GM12878 (cell line): Measurements from ENCODE around the gene PLEKHG4B. TPM values are rescaled to one million over a fixed set of nuclear protein-coding genes. Genes with fewer than 3 reads are reported as not detected.

Source experiments
- ATAC-seq: fragments of 200-7000 bp; cut with Tn5 transposase; 3 replicates; pipeline ENCODE4 v1.9.1; 2020; ENCODE audit warnings: mild to moderate bottlenecking, moderate library complexity
- BruUV-seq: library from RNA; stranded (reverse); fragments of 400-500 nt; replicated peaks from 2 replicates; lab custom pipeline; 2021; lab: Mats Ljungman, UMichigan
- CTCF ChIA-PET: fragments of 300-600 bp; sonication (Branson Sonifier 250); formaldehyde crosslinking; extraction: SDS; loops from one replicate; lab custom pipeline; 2021; ENCODE audit warnings: inconsistent platforms; lab: Yijun Ruan, JAX
- POLR2A ChIA-PET: fragments of 350-600 bp; formaldehyde crosslinking; extraction: SDS; loops from one replicate; lab custom pipeline; 2021; ENCODE audit warnings: inconsistent platforms; lab: Charles Lee
- RAD21 ChIA-PET: fragments of 300-600 bp; sonication (Branson Sonifier 250); formaldehyde crosslinking; loops from one replicate; lab custom pipeline; 2023; ENCODE audit warnings: antibody characterized with exemption; ENCODE audit not compliant: unreplicated experiment; lab: Charles Lee
- SMC1A ChIA-PET: fragments of 300-600 bp; sonication (Branson Sonifier 250); formaldehyde crosslinking; loops from one replicate; lab custom pipeline; 2023; ENCODE audit not compliant: unreplicated experiment, uncharacterized antibody; lab: Charles Lee
- DNase-seq: peaks from one replicate; pipeline ENCODE4 v3.0.0-alpha.2; 2011; ENCODE audit warnings: low read depth, low spot score
- FAIRE-seq: peaks from 3 replicates; lab custom pipeline; 2011; peaks lifted over from hg19 to GRCh38; lab: Jason Lieb, UNC
- H2AFZ ChIP-seq: 2 replicates; pipeline ENCODE4 v1.6.0; 2011; ENCODE audit warnings: low read depth, low read length, control low read depth; ENCODE audit not compliant: control insufficient read depth
- H3K27ac ChIP-seq: 2 replicates; pipeline ENCODE4 v1.5.1; 2011; ENCODE audit warnings: control low read depth; ENCODE audit not compliant: control insufficient read depth, insufficient read depth
- H3K27me3 ChIP-seq, 2 experiments: replicated peaks in 1 of 2; 2 replicates each; pipeline versions ENCODE4 v1.6.0 to v1.6.1; 2011; ENCODE audit warnings: low read length in 1 of 2; ENCODE audit not compliant: control insufficient read depth in 2 of 2, insufficient read depth in 2 of 2
- H3K36me3 ChIP-seq, 2 experiments: 2 replicates each; pipeline ENCODE4 v1.5.1; 2011; ENCODE audit warnings: low read length in 1 of 2; ENCODE audit not compliant: control insufficient read depth in 2 of 2, insufficient read depth in 2 of 2
- H3K4me1 ChIP-seq: 2 replicates; pipeline ENCODE4 v1.6.1; 2011; ENCODE audit warnings: mild to moderate bottlenecking, low read length, moderate library complexity, mixed read lengths; ENCODE audit not compliant: control insufficient read depth, insufficient read depth
- H3K4me2 ChIP-seq: 2 replicates; pipeline ENCODE4 v1.6.0; 2011; ENCODE audit warnings: control low read depth; ENCODE audit not compliant: control insufficient read depth, insufficient read depth
- H3K4me3 ChIP-seq: fragments of 200-600 bp; sonication (generic); 2 replicates; pipeline ENCODE4 v1.5.1; 2016
- H3K79me2 ChIP-seq: 2 replicates; pipeline ENCODE4 v1.6.0; 2011; ENCODE audit warnings: low read length; ENCODE audit not compliant: control insufficient read depth, insufficient read depth
- H3K9ac ChIP-seq: 2 replicates; pipeline ENCODE4 v1.8.0; 2011; ENCODE audit warnings: low read length, control low read depth, mixed read lengths; ENCODE audit not compliant: control insufficient read depth, insufficient read depth
- H3K9me3 ChIP-seq: replicated peaks from 3 replicates; pipeline ENCODE4 v1.5.1; 2011; ENCODE audit warnings: mild to moderate bottlenecking, low read length; ENCODE audit not compliant: control insufficient read depth, insufficient read depth
- H4K20me1 ChIP-seq: 2 replicates; pipeline ENCODE4 v1.6.0; 2011; ENCODE audit not compliant: control insufficient read depth, insufficient read depth
- CHD2 ChIP-seq: IDR thresholded peaks from 2 replicates; pipeline ENCODE4 v1.6.1; 2011; ENCODE audit warnings: low read depth, low read length, improper control_type of control experiment, borderline replicate concordance
- CHD4 ChIP-seq: fragments of 200-600 bp; sonication (generic); IDR thresholded peaks from 2 replicates; pipeline ENCODE4 v1.6.1; 2016; ENCODE audit warnings: mild to moderate bottlenecking
- HCFC1 ChIP-seq: fragments of 150-350 bp; IDR thresholded peaks from 2 replicates; pipeline ENCODE4 v1.6.1; 2014; ENCODE audit warnings: low read length
- KLF5 ChIP-seq: fragments of 450-650 bp; IDR thresholded peaks from 2 replicates; pipeline ENCODE4 v1.6.1; 2014; ENCODE audit warnings: mild to moderate bottlenecking; ENCODE audit not compliant: partially characterized antibody
- LARP7 ChIP-seq: fragments of 450-650 bp; IDR thresholded peaks from 2 replicates; pipeline ENCODE4 v1.6.1; 2017; ENCODE audit warnings: mild to moderate bottlenecking
- NBN ChIP-seq: fragments of 450-650 bp; IDR thresholded peaks from 2 replicates; pipeline ENCODE4 v1.6.1; 2016
- PAX5 ChIP-seq: IDR thresholded peaks from 2 replicates; pipeline ENCODE4 v1.6.1; 2011; ENCODE audit warnings: low read depth, low read length, borderline replicate concordance
- RELA ChIP-seq: fragments of 450-650 bp; IDR thresholded peaks from 2 replicates; pipeline ENCODE4 v1.8.0; 2014; ENCODE audit warnings: borderline replicate concordance; ENCODE audit not compliant: partially characterized antibody
- SPI1 ChIP-seq: IDR thresholded peaks from 2 replicates; pipeline ENCODE4 v1.6.1; 2011; ENCODE audit warnings: low read depth, mild to moderate bottlenecking, low read length, moderate library complexity, borderline replicate concordance; ENCODE audit not compliant: insufficient read depth
- SREBF2 ChIP-seq: IDR thresholded peaks from 2 replicates; pipeline ENCODE4 v1.6.1; 2012; ENCODE audit warnings: mild to moderate bottlenecking, low read length
- ZBED1 ChIP-seq: IDR thresholded peaks from 2 replicates; pipeline ENCODE4 v1.6.1; 2016; ENCODE audit warnings: borderline replicate concordance
- WGBS: methylation state at CpG from one replicate; pipeline ENCODE4 v1.1.6; 2016; ENCODE audit warnings: low lambda C conversion rate; ENCODE audit not compliant: insufficient replicate concordance, insufficient coverage; ENCODE audit errors: missing lambda C conversion rate; 5-methylcytosine and 5-hydroxymethylcytosine counted together
- in situ Hi-C: fragments of 300-500 bp; cut with MboI; formaldehyde crosslinking; loops from 9 replicates; pipeline ENCODE4 v1.14.3; 2018; ENCODE audit warnings: mixed read lengths
- intact Hi-C: fragments of 100-400 bp; cut with micrococcal nuclease; formaldehyde crosslinking; loops from one replicate; pipeline ENCODE4 v1.14.2; 2022; ENCODE audit not compliant: unreplicated experiment
- polyA plus RNA-seq, 11 experiments: library from polyadenylated mRNA; depleted of rRNA in 4 of 11; unstranded in 6 of 11; stranded (reverse) in 5 of 11; fragments of >200 nt; fragmentation: Nextera tagmentation in 4 of 11; fragmentation: Illumina TruSeq in 1 of 11; extraction: Ambion mirVana in 4 of 11; extraction: Trizol in 1 of 11; gene quantifications; 1 replicate in 1 of 11; 2 replicates in 10 of 11; pipeline versions ENCODE4 v1.2.1 to v1.2.3, GENCODE V29; 2011 to 2016; ENCODE audit warnings: inconsistent platforms in 2 of 11, missing spikeins in 2 of 11, low read depth in 1 of 11
- total RNA-seq, 4 experiments: library from RNA; depleted of rRNA in 3 of 4; stranded (reverse); fragments of >200 nt in 3 of 4; fragmentation: Illumina TruSeq in 1 of 4; extraction: Trizol in 1 of 4; gene quantifications; 2 replicates each; pipeline versions ENCODE4 v1.2.1 to v1.2.3, GENCODE V29; 2013 to 2021
- TF ChIP-seq, protein P1 (sequence below): IDR thresholded peaks from 2 replicates; pipeline ENCODE4 v1.6.1; 2012; ENCODE audit warnings: improper control_type of control experiment, low read depth, low read length; ENCODE audit not compliant: insufficient replicate concordance
- TF ChIP-seq, protein P2 (sequence below): fragments of 450-650 bp; IDR thresholded peaks from 2 replicates; pipeline ENCODE4 v1.6.1; 2018; ENCODE audit warnings: mild to moderate bottlenecking, low read depth, moderate library complexity; ENCODE audit not compliant: partially characterized antibody

The PLEKHG4B gene
- total and polyA plus RNA-seq, 10 of the 15 experiments (the other 5 are each of a cell fraction or from before 2014, with no cell fraction given) = under 0.01 to 0.05 (median 0.01) TPM; not detected in 6

DNA sequence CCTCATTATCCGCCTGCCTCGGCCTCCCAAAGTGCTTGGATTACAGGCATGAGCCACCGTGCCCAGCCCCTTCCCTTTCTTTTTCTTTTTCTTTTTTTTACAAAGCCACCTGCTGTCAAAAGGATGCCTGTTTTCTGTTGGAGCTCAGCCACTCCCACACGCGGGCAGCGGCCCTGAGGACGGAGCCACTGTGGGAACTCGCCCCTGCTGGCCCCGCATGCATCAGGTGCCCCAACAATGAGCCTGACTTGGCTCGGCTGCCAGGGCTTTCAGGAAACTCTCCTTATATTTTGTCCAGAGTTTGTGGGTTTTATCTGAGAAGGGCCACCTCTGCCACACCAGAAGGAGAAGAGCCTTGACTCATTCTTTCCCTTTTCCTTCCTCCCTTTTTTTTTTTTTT lies 62.3 kb downstream of the PLEKHG4B start (continued):
- TF ChIP-seq, protein P1, sequence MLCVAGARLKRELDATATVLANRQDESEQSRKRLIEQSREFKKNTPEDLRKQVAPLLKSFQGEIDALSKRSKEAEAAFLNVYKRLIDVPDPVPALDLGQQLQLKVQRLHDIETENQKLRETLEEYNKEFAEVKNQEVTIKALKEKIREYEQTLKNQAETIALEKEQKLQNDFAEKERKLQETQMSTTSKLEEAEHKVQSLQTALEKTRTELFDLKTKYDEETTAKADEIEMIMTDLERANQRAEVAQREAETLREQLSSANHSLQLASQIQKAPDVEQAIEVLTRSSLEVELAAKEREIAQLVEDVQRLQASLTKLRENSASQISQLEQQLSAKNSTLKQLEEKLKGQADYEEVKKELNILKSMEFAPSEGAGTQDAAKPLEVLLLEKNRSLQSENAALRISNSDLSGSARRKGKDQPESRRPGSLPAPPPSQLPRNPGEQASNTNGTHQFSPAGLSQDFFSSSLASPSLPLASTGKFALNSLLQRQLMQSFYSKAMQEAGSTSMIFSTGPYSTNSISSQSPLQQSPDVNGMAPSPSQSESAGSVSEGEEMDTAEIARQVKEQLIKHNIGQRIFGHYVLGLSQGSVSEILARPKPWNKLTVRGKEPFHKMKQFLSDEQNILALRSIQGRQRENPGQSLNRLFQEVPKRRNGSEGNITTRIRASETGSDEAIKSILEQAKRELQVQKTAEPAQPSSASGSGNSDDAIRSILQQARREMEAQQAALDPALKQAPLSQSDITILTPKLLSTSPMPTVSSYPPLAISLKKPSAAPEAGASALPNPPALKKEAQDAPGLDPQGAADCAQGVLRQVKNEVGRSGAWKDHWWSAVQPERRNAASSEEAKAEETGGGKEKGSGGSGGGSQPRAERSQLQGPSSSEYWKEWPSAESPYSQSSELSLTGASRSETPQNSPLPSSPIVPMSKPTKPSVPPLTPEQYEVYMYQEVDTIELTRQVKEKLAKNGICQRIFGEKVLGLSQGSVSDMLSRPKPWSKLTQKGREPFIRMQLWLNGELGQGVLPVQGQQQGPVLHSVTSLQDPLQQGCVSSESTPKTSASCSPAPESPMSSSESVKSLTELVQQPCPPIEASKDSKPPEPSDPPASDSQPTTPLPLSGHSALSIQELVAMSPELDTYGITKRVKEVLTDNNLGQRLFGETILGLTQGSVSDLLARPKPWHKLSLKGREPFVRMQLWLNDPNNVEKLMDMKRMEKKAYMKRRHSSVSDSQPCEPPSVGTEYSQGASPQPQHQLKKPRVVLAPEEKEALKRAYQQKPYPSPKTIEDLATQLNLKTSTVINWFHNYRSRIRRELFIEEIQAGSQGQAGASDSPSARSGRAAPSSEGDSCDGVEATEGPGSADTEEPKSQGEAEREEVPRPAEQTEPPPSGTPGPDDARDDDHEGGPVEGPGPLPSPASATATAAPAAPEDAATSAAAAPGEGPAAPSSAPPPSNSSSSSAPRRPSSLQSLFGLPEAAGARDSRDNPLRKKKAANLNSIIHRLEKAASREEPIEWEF = no peak
- TF ChIP-seq RELA (no peak), PAX5 (no peak), SPI1 (no peak), ZBED1 (no peak), CHD4 (no peak), LARP7 (no peak), KLF5 (no peak), CHD2 (no peak)

DNA sequence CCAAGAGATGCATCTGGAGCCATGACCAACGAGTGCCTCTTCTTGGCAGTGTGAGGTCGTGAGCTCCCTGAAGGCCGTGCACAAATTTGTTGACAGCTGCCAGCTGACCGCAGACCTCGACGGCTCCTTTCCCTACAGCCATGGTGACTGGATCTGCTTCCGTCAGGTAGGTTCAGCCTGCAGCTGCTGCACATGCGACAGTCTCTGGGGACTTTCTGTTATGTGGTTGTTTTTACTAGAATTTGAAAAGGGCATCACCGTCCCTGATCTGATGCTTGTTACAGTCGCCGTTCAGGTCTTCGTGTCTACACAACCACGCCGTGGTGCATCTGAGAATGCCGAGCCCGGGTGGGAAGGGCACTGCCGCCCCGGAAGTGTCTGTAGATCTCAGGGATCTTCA lies 62.9 kb downstream of the PLEKHG4B start:
- Histone ChIP-seq H3K79me2 (no peaks in the 10 kb centered on the region), H3K9ac (no peak overlapping the region), H3K27me3 (no peaks in the 10 kb centered on the region)
- 42% methylated on average over 18 of the region's 18 CpGs for WGBS
- ChIA-PET RAD21 (no interaction called here), SMC1A (no interaction called here), POLR2A (no interaction called here)
- TF ChIP-seq, protein P2, sequence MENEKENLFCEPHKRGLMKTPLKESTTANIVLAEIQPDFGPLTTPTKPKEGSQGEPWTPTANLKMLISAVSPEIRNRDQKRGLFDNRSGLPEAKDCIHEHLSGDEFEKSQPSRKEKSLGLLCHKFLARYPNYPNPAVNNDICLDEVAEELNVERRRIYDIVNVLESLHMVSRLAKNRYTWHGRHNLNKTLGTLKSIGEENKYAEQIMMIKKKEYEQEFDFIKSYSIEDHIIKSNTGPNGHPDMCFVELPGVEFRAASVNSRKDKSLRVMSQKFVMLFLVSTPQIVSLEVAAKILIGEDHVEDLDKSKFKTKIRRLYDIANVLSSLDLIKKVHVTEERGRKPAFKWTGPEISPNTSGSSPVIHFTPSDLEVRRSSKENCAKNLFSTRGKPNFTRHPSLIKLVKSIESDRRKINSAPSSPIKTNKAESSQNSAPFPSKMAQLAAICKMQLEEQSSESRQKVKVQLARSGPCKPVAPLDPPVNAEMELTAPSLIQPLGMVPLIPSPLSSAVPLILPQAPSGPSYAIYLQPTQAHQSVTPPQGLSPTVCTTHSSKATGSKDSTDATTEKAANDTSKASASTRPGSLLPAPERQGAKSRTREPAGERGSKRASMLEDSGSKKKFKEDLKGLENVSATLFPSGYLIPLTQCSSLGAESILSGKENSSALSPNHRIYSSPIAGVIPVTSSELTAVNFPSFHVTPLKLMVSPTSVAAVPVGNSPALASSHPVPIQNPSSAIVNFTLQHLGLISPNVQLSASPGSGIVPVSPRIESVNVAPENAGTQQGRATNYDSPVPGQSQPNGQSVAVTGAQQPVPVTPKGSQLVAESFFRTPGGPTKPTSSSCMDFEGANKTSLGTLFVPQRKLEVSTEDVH = no peak
- TF ChIP-seq HCFC1 (no peak), NBN (no peak), SREBF2 (no peak)
- TF ChIP-seq, all 136 proteins: peak for 0
- no peak overlapping the region for H3K4me2 ChIP-seq
- H3K9me3 ChIP-seq = no peaks in the 10 kb centered on the region
- in situ Hi-C loops = no loop called here
- H2AFZ ChIP-seq = no peak overlapping the region
- intact Hi-C loops = no loop called here
- no peak overlapping the region for H3K4me3 ChIP-seq
- no TSS peak for BruUV-seq
- H4K20me1 ChIP-seq = no peaks in the 10 kb centered on the region
- H3K27ac ChIP-seq = no peak overlapping the region
- FAIRE-seq (no peak), ATAC-seq (no peak), DNase-seq (no peak)
- H3K4me1 ChIP-seq = no peaks in the 10 kb centered on the region
- H3K36me3 ChIP-seq = no peaks in the 10 kb centered on the region
- CTCF ChIA-PET = no interaction called here
